ENCODE data around the gene SPANXD.

DNA sequence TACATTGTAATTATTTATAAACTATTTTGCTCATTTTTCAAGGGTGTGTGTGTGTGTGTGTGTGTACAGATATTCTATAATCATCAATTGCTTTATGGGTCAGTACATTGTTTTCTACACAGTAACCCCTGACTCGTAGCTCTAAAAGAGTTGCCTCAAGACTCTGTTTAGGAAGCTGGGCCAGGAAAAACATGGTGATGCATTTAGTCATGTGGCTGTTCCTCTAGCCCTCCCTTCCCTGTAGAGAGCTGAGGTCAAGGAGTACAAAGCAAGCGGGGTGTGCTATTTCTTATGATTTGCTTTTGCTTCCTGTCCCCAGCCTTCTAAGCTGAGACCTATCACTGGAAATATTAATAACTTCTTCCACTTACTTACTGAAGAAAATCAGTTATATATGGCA lies 34.8 kb upstream of the SPANXD start:
- TF ChIP-seq, protein P1, sequence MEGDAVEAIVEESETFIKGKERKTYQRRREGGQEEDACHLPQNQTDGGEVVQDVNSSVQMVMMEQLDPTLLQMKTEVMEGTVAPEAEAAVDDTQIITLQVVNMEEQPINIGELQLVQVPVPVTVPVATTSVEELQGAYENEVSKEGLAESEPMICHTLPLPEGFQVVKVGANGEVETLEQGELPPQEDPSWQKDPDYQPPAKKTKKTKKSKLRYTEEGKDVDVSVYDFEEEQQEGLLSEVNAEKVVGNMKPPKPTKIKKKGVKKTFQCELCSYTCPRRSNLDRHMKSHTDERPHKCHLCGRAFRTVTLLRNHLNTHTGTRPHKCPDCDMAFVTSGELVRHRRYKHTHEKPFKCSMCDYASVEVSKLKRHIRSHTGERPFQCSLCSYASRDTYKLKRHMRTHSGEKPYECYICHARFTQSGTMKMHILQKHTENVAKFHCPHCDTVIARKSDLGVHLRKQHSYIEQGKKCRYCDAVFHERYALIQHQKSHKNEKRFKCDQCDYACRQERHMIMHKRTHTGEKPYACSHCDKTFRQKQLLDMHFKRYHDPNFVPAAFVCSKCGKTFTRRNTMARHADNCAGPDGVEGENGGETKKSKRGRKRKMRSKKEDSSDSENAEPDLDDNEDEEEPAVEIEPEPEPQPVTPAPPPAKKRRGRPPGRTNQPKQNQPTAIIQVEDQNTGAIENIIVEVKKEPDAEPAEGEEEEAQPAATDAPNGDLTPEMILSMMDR (IDR thresholded peaks at IDR 0.05): no peak
- no peak for TF ChIP-seq POLR2A (IDR thresholded peaks at IDR 0.05)

Data from body of pancreas (tissue), 4 donors.